HG03558 (cell line): Measurements from ENCODE around the gene PRAMEF17.
"Not testable (repeated sequence)": the region's sequence is repeated elsewhere in the genome, so short reads cannot be mapped to it uniquely, and the experiment has no call there.

Experiments used
- ATAC-seq: cut with Tn5 transposase; IDR thresholded peaks from one replicate; pipeline ENCODE4 v1.9.1; 2021; ENCODE audit warnings: moderate number of reproducible peaks; ENCODE audit not compliant: unreplicated experiment; ENCODE audit errors: extremely low read depth

PRAMEF17 gene

DNA sequence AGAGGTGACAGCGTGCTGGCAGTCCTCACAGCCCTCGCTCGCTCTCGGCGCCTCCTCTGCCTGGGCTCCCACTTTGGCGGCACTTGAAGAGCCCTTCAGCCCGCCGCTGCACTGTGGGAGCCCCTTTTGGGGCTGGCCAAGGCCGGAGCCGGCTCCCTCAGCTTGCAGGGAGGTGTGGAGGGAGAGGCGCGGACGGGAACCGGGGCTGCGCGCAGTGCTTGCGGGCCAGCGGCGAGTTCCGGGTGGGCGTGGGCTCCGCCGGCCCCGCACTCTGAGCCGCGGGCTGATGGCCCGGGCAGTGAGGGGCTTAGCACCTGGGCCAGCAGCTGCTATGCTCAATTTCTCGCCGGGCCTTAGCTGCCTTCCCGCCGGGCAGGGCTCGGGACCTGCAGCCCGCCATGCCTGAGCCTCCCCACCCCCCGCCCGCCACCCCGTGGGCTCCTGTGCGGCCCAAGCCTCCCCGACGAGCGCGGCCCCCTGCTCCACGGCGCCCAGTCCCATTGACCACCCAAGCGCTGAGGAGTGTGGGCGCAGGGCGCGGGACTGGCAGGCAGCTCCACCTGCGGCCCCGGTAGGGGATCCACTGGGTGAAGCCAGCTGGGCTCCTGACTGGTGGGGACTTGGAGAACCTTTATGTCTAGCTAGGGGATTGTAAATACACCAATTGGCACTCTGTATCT, 49.8 kb downstream of the PRAMEF17 start:
- ATAC-seq = not testable (repeated sequence)
